GM12878 (cell line): ENCODE results near the gene IL32. TPM values are rescaled to one million over a fixed set of nuclear protein-coding genes. Genes with fewer than 3 reads are reported as not detected.

ENCODE experiments used
- ATF3 ChIP-seq: IDR thresholded peaks from 2 replicates; pipeline ENCODE4 v1.6.1; 2011; ENCODE audit warnings: low read depth, mild to moderate bottlenecking, low read length, moderate library complexity, borderline replicate concordance; ENCODE audit errors: extremely low read depth
- CBX3 ChIP-seq: fragments of 200-600 bp; sonication (generic); IDR thresholded peaks from 2 replicates; pipeline ENCODE4 v1.6.1; 2016; ENCODE audit warnings: low read depth, borderline replicate concordance
- CUX1 ChIP-seq: IDR thresholded peaks from 2 replicates; pipeline ENCODE4 v1.6.1; 2012; ENCODE audit warnings: improper control_type of control experiment, low read depth, low read length; ENCODE audit not compliant: insufficient replicate concordance
- EZH2 ChIP-seq: IDR thresholded peaks from 2 replicates; pipeline ENCODE4 v1.6.1; 2012; ENCODE audit warnings: low read depth, mild to moderate bottlenecking, control low read depth, inconsistent platforms, low read length, borderline replicate concordance; ENCODE audit not compliant: control insufficient read depth
- IRF5 ChIP-seq: fragments of 450-650 bp; IDR thresholded peaks from 2 replicates; pipeline ENCODE4 v1.6.1; 2017; ENCODE audit warnings: borderline replicate concordance
- MXI1 ChIP-seq: fragments of 150-350 bp; IDR thresholded peaks from 2 replicates; pipeline ENCODE4 v1.6.1; 2011; ENCODE audit warnings: low read depth, mild to moderate bottlenecking, inconsistent platforms, low read length, improper control_type of control experiment
- NFYB ChIP-seq: IDR thresholded peaks from 2 replicates; pipeline ENCODE4 v1.6.1; 2011; ENCODE audit warnings: low read depth, mild to moderate bottlenecking, low read length, improper control_type of control experiment, moderate library complexity; ENCODE audit not compliant: insufficient read depth
- PAX5 ChIP-seq: IDR thresholded peaks from 2 replicates; pipeline ENCODE4 v1.6.1; 2011; ENCODE audit warnings: low read depth, low read length, borderline replicate concordance
- PKNOX1 ChIP-seq: fragments of 450-650 bp; IDR thresholded peaks from 2 replicates; pipeline ENCODE4 v1.6.1; 2016; ENCODE audit warnings: mild to moderate bottlenecking
- SMAD1 ChIP-seq: fragments of 450-650 bp; IDR thresholded peaks from 2 replicates; pipeline ENCODE4 v1.6.1; 2018; ENCODE audit warnings: mild to moderate bottlenecking, low read depth; ENCODE audit not compliant: partially characterized antibody
- SMAD5 ChIP-seq: IDR thresholded peaks from 2 replicates; pipeline ENCODE4 v1.6.1; 2016; ENCODE audit warnings: antibody characterized with exemption, low read depth
- TAF1 ChIP-seq: IDR thresholded peaks from 2 replicates; pipeline ENCODE4 v1.6.1; 2011; ENCODE audit warnings: mild to moderate bottlenecking, low read depth, low read length, borderline replicate concordance
- TARDBP ChIP-seq: IDR thresholded peaks from 2 replicates; pipeline ENCODE4 v1.6.1; 2016; ENCODE audit warnings: borderline replicate concordance
- TBL1XR1 ChIP-seq: IDR thresholded peaks from 2 replicates; pipeline ENCODE4 v1.6.1; 2012; ENCODE audit warnings: low read depth, low read length, improper control_type of control experiment
- TCF12 ChIP-seq: IDR thresholded peaks from 2 replicates; pipeline ENCODE4 v1.6.1; 2011; ENCODE audit warnings: low read depth, mild to moderate bottlenecking, low read length
- ZBTB11 ChIP-seq: fragments of 450-650 bp; formaldehyde crosslinking; IDR thresholded peaks from 2 replicates; pipeline ENCODE4 v1.5.0; 2022; ENCODE audit warnings: mild to moderate bottlenecking, missing genetic modification characterization
- ZNF622 ChIP-seq: fragments of 450-650 bp; IDR thresholded peaks from 2 replicates; pipeline ENCODE4 v1.6.1; 2017; ENCODE audit warnings: mild to moderate bottlenecking, inconsistent platforms
- polyA plus RNA-seq, 11 experiments: library from polyadenylated mRNA; depleted of rRNA in 4 of 11; unstranded in 6 of 11; stranded (reverse) in 5 of 11; fragments of >200 nt; fragmentation: Nextera tagmentation in 4 of 11; fragmentation: Illumina TruSeq in 1 of 11; extraction: Ambion mirVana in 4 of 11; extraction: Trizol in 1 of 11; gene quantifications; 1 replicate in 1 of 11; 2 replicates in 10 of 11; pipeline versions ENCODE4 v1.2.1 to v1.2.3, GENCODE V29; 2011 to 2016; ENCODE audit warnings: inconsistent platforms in 2 of 11, missing spikeins in 2 of 11, low read depth in 1 of 11
- total RNA-seq, 4 experiments: library from RNA; depleted of rRNA in 3 of 4; stranded (reverse); fragments of >200 nt in 3 of 4; fragmentation: Illumina TruSeq in 1 of 4; extraction: Trizol in 1 of 4; gene quantifications; 2 replicates each; pipeline versions ENCODE4 v1.2.1 to v1.2.3, GENCODE V29; 2013 to 2021

IL32 gene
- total and polyA plus RNA-seq, 10 of the 15 experiments (the other 5 are each of a cell fraction or from before 2014, with no cell fraction given): 27.0 to 122 (median 55.8) TPM

- TF ChIP-seq CUX1 (no peak), TAF1 (peak; percentile 57; the same call in 1 of the 2 replicates), ATF3 (peak; percentile 84; the same call in 1 of the 2 replicates), EZH2 (no peak), CBX3 (no peak), SMAD1 (peak; percentile 44), ZBTB11 (CRISPR knock-in tag) (no peak), SMAD5 (peak; percentile 26; the same call in 1 of the 2 replicates), ZNF622 (no peak), IRF5 (no peak), MXI1 (peak; percentile 49; the same call in 1 of the 2 replicates), NFYB (no peak), TBL1XR1 (no peak), PAX5 (no peak; the same call in 1 of the 2 replicates), PKNOX1 (peak; percentile 53; the same call in 1 of the 2 replicates), TCF12 (peak; percentile 44; the same call in 1 of the 2 replicates), TARDBP (peak; percentile 94)
Measured at GRCh38 chr16:3023669-3024478, 41.6 kb upstream of the IL32 start, which contains the start of the genes HCFC1R1 and THOC6 (continued).
